ENCODE results near the gene STRA8.

DNA sequence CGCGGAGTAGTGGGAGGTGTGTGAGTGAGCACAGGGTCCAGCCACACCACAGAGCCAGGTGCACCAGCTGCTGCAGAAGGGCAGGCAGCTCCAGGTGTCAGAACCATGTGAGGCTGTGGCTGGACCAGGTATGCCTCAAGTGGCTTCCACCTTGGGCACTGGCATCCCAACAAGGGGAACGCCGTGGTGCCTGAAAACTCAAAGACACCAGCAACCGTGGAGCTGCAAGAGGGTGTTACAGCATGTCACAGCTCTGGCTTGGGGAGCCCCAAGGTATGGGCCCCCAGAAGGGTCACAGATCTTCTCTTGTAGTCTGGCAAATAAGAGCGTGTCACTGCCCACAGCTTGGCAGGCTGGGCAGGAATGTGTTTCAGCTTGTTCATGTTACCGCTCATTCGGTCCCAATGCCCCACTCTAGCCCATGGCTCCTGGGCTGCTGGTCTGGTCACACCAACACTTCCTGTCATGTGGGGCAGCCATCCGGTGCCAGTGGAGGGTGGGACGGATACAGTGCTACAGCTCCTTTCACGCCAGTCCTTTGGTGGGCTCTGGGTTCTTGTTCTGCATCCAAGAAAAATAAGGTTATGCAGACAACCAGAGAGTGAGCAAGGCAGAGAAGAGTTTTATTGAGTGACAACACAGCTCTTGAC, 29.8 kb downstream of the STRA8 start:
- no peak for TF ChIP-seq ZNF274 (IDR thresholded peaks at IDR 0.05; ENCODE audit: low read depth, low read length)
- no peak for TF ChIP-seq YY1 (IDR thresholded peaks at IDR 0.05; ENCODE audit: insufficient read depth, insufficient read length)
